SK-N-SH treated with all-trans-retinoic acid at 6 μM for 48 hours (cell line): Measurements from ENCODE around the gene LRRIQ1.

Source experiments
- ATAC-seq: fragments of 200-7000 bp; cut with Tn5 transposase; 3 replicates; pipeline ENCODE4 v1.9.1; 2020; ENCODE audit warnings: mild to moderate bottlenecking, moderate library complexity
- ARNTL ChIP-seq: fragments of 450-650 bp; formaldehyde crosslinking; IDR thresholded peaks from 2 replicates; pipeline ENCODE4 v1.5.0; 2020; ENCODE audit warnings: low read depth, mild to moderate bottlenecking, moderate library complexity, borderline replicate concordance
- CSDC2 ChIP-seq: fragments of 250-450 bp; sonication (Bioruptor Pico); IDR thresholded peaks from 2 replicates; pipeline ENCODE4 v1.5.0; 2020; ENCODE audit warnings: mild to moderate bottlenecking, moderate library complexity
- ESRRG ChIP-seq: fragments of 250-450 bp; sonication (Bioruptor Pico); IDR thresholded peaks from 2 replicates; pipeline ENCODE4 v1.6.1; 2021; ENCODE audit warnings: mild to moderate bottlenecking
- GLIS3 ChIP-seq: fragments of 250-450 bp; sonication (Bioruptor Pico); IDR thresholded peaks from 2 replicates; pipeline ENCODE4 v1.5.0; 2020; ENCODE audit warnings: mild to moderate bottlenecking, moderate library complexity
- ISL1 ChIP-seq: fragments of 250-450 bp; sonication (Bioruptor Pico); IDR thresholded peaks from 2 replicates; pipeline ENCODE4 v2.1.2; 2022; ENCODE audit warnings: mild to moderate bottlenecking, moderate library complexity
- OSR1 ChIP-seq: fragments of 250-450 bp; sonication (Bioruptor Pico); IDR thresholded peaks from 2 replicates; pipeline ENCODE4 v1.8.0; 2022; ENCODE audit warnings: moderate library complexity, mild to moderate bottlenecking, inconsistent platforms
- PPARA ChIP-seq: fragments of 250-450 bp; sonication (Bioruptor Pico); IDR thresholded peaks from 2 replicates; pipeline ENCODE4 v1.5.0; 2020; ENCODE audit warnings: mild to moderate bottlenecking, borderline replicate concordance
- RARB ChIP-seq: fragments of 250-450 bp; sonication (Bioruptor Pico); IDR thresholded peaks from 2 replicates; pipeline ENCODE4 v1.8.0; 2021; ENCODE audit warnings: mild to moderate bottlenecking, moderate library complexity
- SNAI2 ChIP-seq: fragments of 250-450 bp; sonication (Bioruptor Pico); IDR thresholded peaks from 2 replicates; pipeline ENCODE4 v1.5.0; 2020; ENCODE audit warnings: mild to moderate bottlenecking, moderate library complexity
- ZC3H10 ChIP-seq: fragments of 250-450 bp; sonication (Bioruptor Pico); IDR thresholded peaks from 2 replicates; pipeline ENCODE4 v1.5.1; 2021; ENCODE audit warnings: mild to moderate bottlenecking, moderate library complexity
- ZFP3 ChIP-seq: fragments of 250-450 bp; sonication (Bioruptor Pico); IDR thresholded peaks from 2 replicates; pipeline ENCODE4 v1.5.0; 2020; ENCODE audit warnings: mild to moderate bottlenecking, moderate library complexity
- ZNF70 ChIP-seq: fragments of 450-650 bp; formaldehyde crosslinking; IDR thresholded peaks from 2 replicates; pipeline ENCODE4 v1.5.0; 2020; ENCODE audit warnings: mild to moderate bottlenecking, moderate library complexity
- ZNF8 ChIP-seq: fragments of 450-650 bp; formaldehyde crosslinking; IDR thresholded peaks from 2 replicates; pipeline ENCODE4 v1.5.0; 2020; ENCODE audit warnings: mild to moderate bottlenecking, moderate library complexity
- TF ChIP-seq, protein P1 (sequence below): fragments of 250-450 bp; sonication (Bioruptor Pico); IDR thresholded peaks from 2 replicates; pipeline ENCODE4 v1.5.1; 2020; ENCODE audit warnings: low read depth, mild to moderate bottlenecking, moderate library complexity
- TF ChIP-seq, protein P2 (sequence below): fragments of 250-450 bp; sonication (Bioruptor Pico); IDR thresholded peaks from 2 replicates; pipeline ENCODE4 v1.5.1; 2021; ENCODE audit warnings: mild to moderate bottlenecking, moderate library complexity
- TF ChIP-seq, protein P3 (sequence below): fragments of 250-450 bp; sonication (Bioruptor Pico); IDR thresholded peaks from 2 replicates; pipeline ENCODE4 v1.8.0; 2020; ENCODE audit warnings: mild to moderate bottlenecking, moderate library complexity, borderline replicate concordance
- TF ChIP-seq, protein P4 (sequence below): fragments of 250-450 bp; sonication (Bioruptor Pico); IDR thresholded peaks from 2 replicates; pipeline ENCODE4 v1.8.0; 2021; ENCODE audit warnings: low read depth, mild to moderate bottlenecking, moderate library complexity, borderline replicate concordance
- TF ChIP-seq, protein P5 (sequence below): fragments of 250-450 bp; sonication (Bioruptor Pico); IDR thresholded peaks from 2 replicates; pipeline ENCODE4 v1.5.0; 2020; ENCODE audit warnings: mild to moderate bottlenecking, moderate library complexity

Gene LRRIQ1

DNA sequence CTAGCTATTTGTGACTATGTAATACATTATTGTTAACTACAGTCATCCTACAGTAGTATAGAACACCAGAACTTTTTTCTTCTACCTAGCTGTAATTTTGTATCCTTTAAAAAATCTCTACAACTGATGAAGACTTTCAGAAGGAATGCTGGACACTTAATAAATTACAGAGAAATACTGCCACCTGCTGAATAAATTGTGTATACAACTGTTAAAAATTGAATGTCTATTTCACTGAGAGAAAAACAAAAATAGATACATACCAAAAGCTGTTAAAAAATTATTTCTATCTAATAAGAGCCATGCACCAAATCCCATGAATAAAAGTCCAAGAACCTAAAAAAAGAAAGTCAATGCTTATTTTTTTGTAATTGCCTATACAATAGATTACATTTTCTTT lies 6.7 kb upstream of the LRRIQ1 start:
- peak; percentile 69 for ATAC-seq
- no peak for TF ChIP-seq GLIS3 (CRISPR knock-in tag)
- TF ChIP-seq ZNF8 (CRISPR knock-in tag): no peak
- TF ChIP-seq ISL1 (CRISPR knock-in tag): no peak
- TF ChIP-seq, protein P1, sequence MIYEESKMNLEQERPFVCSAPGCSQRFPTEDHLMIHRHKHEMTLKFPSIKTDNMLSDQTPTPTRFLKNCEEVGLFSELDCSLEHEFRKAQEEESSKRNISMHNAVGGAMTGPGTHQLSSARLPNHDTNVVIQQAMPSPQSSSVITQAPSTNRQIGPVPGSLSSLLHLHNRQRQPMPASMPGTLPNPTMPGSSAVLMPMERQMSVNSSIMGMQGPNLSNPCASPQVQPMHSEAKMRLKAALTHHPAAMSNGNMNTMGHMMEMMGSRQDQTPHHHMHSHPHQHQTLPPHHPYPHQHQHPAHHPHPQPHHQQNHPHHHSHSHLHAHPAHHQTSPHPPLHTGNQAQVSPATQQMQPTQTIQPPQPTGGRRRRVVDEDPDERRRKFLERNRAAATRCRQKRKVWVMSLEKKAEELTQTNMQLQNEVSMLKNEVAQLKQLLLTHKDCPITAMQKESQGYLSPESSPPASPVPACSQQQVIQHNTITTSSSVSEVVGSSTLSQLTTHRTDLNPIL (CRISPR knock-in tag): no peak
- TF ChIP-seq, protein P2, sequence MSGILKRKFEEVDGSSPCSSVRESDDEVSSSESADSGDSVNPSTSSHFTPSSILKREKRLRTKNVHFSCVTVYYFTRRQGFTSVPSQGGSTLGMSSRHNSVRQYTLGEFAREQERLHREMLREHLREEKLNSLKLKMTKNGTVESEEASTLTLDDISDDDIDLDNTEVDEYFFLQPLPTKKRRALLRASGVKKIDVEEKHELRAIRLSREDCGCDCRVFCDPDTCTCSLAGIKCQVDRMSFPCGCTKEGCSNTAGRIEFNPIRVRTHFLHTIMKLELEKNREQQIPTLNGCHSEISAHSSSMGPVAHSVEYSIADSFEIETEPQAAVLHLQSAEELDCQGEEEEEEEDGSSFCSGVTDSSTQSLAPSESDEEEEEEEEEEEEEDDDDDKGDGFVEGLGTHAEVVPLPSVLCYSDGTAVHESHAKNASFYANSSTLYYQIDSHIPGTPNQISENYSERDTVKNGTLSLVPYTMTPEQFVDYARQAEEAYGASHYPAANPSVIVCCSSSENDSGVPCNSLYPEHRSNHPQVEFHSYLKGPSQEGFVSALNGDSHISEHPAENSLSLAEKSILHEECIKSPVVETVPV (CRISPR knock-in tag): no peak
- TF ChIP-seq, protein P3, sequence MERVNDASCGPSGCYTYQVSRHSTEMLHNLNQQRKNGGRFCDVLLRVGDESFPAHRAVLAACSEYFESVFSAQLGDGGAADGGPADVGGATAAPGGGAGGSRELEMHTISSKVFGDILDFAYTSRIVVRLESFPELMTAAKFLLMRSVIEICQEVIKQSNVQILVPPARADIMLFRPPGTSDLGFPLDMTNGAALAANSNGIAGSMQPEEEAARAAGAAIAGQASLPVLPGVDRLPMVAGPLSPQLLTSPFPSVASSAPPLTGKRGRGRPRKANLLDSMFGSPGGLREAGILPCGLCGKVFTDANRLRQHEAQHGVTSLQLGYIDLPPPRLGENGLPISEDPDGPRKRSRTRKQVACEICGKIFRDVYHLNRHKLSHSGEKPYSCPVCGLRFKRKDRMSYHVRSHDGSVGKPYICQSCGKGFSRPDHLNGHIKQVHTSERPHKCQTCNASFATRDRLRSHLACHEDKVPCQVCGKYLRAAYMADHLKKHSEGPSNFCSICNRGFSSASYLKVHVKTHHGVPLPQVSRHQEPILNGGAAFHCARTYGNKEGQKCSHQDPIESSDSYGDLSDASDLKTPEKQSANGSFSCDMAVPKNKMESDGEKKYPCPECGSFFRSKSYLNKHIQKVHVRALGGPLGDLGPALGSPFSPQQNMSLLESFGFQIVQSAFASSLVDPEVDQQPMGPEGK (CRISPR knock-in tag): no peak
- TF ChIP-seq, protein P4, sequence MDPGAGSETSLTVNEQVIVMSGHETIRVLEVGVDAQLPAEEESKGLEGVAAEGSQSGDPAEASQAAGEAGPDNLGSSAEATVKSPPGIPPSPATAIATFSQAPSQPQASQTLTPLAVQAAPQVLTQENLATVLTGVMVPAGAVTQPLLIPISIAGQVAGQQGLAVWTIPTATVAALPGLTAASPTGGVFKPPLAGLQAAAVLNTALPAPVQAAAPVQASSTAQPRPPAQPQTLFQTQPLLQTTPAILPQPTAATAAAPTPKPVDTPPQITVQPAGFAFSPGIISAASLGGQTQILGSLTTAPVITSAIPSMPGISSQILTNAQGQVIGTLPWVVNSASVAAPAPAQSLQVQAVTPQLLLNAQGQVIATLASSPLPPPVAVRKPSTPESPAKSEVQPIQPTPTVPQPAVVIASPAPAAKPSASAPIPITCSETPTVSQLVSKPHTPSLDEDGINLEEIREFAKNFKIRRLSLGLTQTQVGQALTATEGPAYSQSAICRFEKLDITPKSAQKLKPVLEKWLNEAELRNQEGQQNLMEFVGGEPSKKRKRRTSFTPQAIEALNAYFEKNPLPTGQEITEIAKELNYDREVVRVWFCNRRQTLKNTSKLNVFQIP: no peak
- TF ChIP-seq OSR1 (CRISPR knock-in tag): no peak
- no peak for TF ChIP-seq CSDC2 (CRISPR knock-in tag)
- TF ChIP-seq ESRRG (CRISPR knock-in tag): no peak
- no peak for TF ChIP-seq RARB (CRISPR knock-in tag)

DNA sequence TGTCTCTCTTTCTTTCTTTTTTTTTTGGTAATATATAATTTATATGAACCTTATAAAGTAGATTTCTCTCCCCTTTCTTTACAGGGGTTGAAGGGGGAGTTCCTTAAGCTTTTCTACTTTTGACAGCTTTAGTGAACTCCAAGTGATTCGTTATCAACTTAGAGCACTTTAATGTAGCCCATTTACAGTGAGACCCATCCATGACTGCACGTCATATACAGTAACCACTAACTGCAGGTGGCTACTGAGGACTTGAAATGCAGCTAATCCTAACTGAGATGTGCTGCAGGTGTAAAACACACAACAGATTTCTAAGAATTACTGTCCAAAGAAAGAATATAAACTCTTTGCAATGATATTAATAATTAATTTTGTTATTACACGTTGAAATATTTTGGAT lies 582 bp downstream of the LRRIQ1 start:
- TF ChIP-seq ZC3H10 (no peak), ZFP3 (CRISPR knock-in tag) (no peak), ZNF8 (CRISPR knock-in tag) (no peak), ARNTL (CRISPR knock-in tag) (no peak), ZNF70 (CRISPR knock-in tag) (no peak), SNAI2 (CRISPR knock-in tag) (no peak)
- TF ChIP-seq, protein P3 (CRISPR knock-in tag): no peak
- TF ChIP-seq, protein P2 (CRISPR knock-in tag): no peak
- peak; percentile 65 for ATAC-seq

DNA sequence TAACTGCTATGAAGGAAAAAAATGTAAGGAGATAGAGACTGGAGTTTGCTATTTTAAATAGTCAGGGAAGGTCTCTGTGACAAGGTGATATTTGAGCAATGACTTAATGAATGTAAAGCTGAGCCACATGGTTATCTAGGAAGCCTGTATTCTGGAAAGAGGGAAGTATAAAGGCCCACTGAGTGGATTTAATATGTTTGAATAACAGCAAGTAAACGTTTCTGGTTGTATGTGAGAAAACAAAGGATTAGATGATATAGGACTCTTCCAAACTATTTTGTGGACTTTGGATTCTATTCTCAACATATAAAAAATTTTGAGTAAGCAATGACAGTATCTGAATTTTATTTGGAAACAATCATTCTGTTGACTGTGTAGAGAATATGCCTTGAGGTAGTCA lies 5.2 kb downstream of the LRRIQ1 start:
- ATAC-seq: no peak
- TF ChIP-seq PPARA (CRISPR knock-in tag): no peak
- TF ChIP-seq, protein P5, sequence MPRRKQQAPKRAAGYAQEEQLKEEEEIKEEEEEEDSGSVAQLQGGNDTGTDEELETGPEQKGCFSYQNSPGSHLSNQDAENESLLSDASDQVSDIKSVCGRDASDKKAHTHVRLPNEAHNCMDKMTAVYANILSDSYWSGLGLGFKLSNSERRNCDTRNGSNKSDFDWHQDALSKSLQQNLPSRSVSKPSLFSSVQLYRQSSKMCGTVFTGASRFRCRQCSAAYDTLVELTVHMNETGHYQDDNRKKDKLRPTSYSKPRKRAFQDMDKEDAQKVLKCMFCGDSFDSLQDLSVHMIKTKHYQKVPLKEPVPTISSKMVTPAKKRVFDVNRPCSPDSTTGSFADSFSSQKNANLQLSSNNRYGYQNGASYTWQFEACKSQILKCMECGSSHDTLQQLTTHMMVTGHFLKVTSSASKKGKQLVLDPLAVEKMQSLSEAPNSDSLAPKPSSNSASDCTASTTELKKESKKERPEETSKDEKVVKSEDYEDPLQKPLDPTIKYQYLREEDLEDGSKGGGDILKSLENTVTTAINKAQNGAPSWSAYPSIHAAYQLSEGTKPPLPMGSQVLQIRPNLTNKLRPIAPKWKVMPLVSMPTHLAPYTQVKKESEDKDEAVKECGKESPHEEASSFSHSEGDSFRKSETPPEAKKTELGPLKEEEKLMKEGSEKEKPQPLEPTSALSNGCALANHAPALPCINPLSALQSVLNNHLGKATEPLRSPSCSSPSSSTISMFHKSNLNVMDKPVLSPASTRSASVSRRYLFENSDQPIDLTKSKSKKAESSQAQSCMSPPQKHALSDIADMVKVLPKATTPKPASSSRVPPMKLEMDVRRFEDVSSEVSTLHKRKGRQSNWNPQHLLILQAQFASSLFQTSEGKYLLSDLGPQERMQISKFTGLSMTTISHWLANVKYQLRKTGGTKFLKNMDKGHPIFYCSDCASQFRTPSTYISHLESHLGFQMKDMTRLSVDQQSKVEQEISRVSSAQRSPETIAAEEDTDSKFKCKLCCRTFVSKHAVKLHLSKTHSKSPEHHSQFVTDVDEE (CRISPR knock-in tag): no peak
- no peak for TF ChIP-seq RARB (CRISPR knock-in tag)
- TF ChIP-seq ESRRG (CRISPR knock-in tag): no peak
- TF ChIP-seq, protein P2 (CRISPR knock-in tag): no peak
- TF ChIP-seq, protein P3 (CRISPR knock-in tag): no peak
- no peak for TF ChIP-seq OSR1 (CRISPR knock-in tag)
- TF ChIP-seq, protein P4: no peak
